Stimulated activated CD4-positive, alpha-beta T cell treated with anti-CD3 and anti-CD28 coated beads, Interleukin-1b, Interleukin-23, amount 100 ng/mL, for 24 hours (primary cell): Measurements from ENCODE around the gene RNU4-1.
"Not testable (repeated sequence)": the region's sequence is repeated elsewhere in the genome, so short reads cannot be mapped to it uniquely, and the experiment has no call there.

Experiments used
- DNase-seq, 4 experiments: peaks; one replicate each; pipeline ENCODE4 v3.0.0-alpha.2; 2020; ENCODE audit warnings: low read depth in 4 of 4, low spot score in 1 of 4

RNU4-1 gene

GRCh38 chr12:120292661-120293531 is at the start of gene RNU4-1:
RNU4-1 (minus strand) TSS chr12:120293237.
- peak; percentile 56 to 70 (median 66) for DNase-seq

GRCh38 chr12:120342175-120343038 is 49.4 kb upstream of the RNU4-1 start:
- DNase-seq, result no peak

GRCh38 chr12:120339256-120339655 is 46.2 kb upstream of the RNU4-1 start:
- no peak for DNase-seq

- DNase-seq, result no peak
Measured at GRCh38 chr12:120337730-120338129, 44.7 kb upstream of the RNU4-1 start.

- DNase-seq, result not testable (repeated sequence)
Measured at GRCh38 chr12:120336392-120336791, 43.4 kb upstream of the RNU4-1 start.

GRCh38 chr12:120335447-120335846 is 42.4 kb upstream of the RNU4-1 start:
- peak in 1 of 4 experiments; percentile 20 for DNase-seq

GRCh38 chr12:120332523-120332922 is 39.5 kb upstream of the RNU4-1 start:
- no peak for DNase-seq

GRCh38 chr12:120332041-120332440 is 39.0 kb upstream of the RNU4-1 start:
- DNase-seq, result no peak

- DNase-seq, result no peak
Measured at GRCh38 chr12:120331390-120331789, 38.4 kb upstream of the RNU4-1 start.

- DNase-seq, result no peak
Measured at GRCh38 chr12:120328228-120328627, 35.2 kb upstream of the RNU4-1 start.

GRCh38 chr12:120327593-120327992 is 34.6 kb upstream of the RNU4-1 start, which contains the start of gene PLA2G1B:
PLA2G1B (minus strand) TSS chr12:120327779; CDS start chr12:120327753, 26 bp downstream.
- DNase-seq, result no peak

- no peak for DNase-seq
Measured at GRCh38 chr12:120324841-120325417, 31.9 kb upstream of the RNU4-1 start.

GRCh38 chr12:120323772-120324171 is 30.7 kb upstream of the RNU4-1 start:
- no peak for DNase-seq

GRCh38 chr12:120321382-120322202 is 28.6 kb upstream of the RNU4-1 start:
- no peak for DNase-seq

- peak; percentile 99 to 100 (median 99) for DNase-seq
Measured at GRCh38 chr12:120317224-120318105, 24.4 kb upstream of the RNU4-1 start.

GRCh38 chr12:120316798-120317223 is 23.8 kb upstream of the RNU4-1 start:
- DNase-seq, result no peak

GRCh38 chr12:120314220-120314619 is 21.2 kb upstream of the RNU4-1 start:
- DNase-seq, result no peak

- DNase-seq, result peak; percentile 71 to 82 (median 76)
Measured at GRCh38 chr12:120301962-120302815, 9.2 kb upstream of the RNU4-1 start, which contains the start of gene SIRT4. SIRT4 (plus strand) TSS chr12:120302321; CDS start chr12:120303562, 1,241 bp downstream.

- DNase-seq, result peak in 1 of 4 experiments; percentile 21
Measured at GRCh38 chr12:120292411-120292660, 701 bp downstream of the RNU4-1 start.
